ENCODE measurements around the gene SIGLEC5. TPM values are rescaled to one million over a fixed set of nuclear protein-coding genes. Genes with fewer than 3 reads are reported as not detected.

SIGLEC5 gene
- total RNA-seq, 1 donor from 2014 or later: not detected

DNA sequence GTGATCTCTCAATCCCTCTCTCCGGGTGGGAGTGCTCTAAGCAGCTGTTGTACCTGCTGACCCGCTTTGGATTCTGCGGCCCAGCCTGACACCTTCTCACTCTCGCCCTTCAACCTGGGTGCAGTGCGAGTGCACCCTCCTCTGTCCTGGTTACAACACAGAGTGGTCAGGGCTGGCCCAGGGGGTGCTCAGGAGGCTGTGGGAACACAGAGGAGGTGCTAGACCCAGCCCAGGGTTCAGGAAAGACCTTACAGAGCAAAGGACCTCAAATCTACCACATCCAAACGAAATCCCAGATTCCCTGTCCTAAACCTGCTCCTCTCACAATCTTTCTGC, 35.5 kb downstream of the SIGLEC5 start:
- TF ChIP-seq, protein P1, sequence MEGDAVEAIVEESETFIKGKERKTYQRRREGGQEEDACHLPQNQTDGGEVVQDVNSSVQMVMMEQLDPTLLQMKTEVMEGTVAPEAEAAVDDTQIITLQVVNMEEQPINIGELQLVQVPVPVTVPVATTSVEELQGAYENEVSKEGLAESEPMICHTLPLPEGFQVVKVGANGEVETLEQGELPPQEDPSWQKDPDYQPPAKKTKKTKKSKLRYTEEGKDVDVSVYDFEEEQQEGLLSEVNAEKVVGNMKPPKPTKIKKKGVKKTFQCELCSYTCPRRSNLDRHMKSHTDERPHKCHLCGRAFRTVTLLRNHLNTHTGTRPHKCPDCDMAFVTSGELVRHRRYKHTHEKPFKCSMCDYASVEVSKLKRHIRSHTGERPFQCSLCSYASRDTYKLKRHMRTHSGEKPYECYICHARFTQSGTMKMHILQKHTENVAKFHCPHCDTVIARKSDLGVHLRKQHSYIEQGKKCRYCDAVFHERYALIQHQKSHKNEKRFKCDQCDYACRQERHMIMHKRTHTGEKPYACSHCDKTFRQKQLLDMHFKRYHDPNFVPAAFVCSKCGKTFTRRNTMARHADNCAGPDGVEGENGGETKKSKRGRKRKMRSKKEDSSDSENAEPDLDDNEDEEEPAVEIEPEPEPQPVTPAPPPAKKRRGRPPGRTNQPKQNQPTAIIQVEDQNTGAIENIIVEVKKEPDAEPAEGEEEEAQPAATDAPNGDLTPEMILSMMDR (IDR thresholded peaks at IDR 0.05; ENCODE audit: unreplicated experiment): no peak
- Mint-ChIP-seq H3K9me3 (ENCODE audit: unreplicated experiment) (peaks cover 7% of the 10 kb centered on the region), H3K4me3 (ENCODE audit: unreplicated experiment) (peak overlapping the region; percentile 98), H3K36me3 (ENCODE audit: low read depth, unreplicated experiment) (peaks cover 9% of the 10 kb centered on the region), H3K27me3 (ENCODE audit: unreplicated experiment) (peaks cover 19% of the 10 kb centered on the region), H3K4me1 (ENCODE audit: unreplicated experiment) (peaks cover 13% of the 10 kb centered on the region), H3K27ac (ENCODE audit: unreplicated experiment) (peak overlapping the region; percentile 76)
- DNase-seq (ENCODE audit: low spot score): no peak

DNA sequence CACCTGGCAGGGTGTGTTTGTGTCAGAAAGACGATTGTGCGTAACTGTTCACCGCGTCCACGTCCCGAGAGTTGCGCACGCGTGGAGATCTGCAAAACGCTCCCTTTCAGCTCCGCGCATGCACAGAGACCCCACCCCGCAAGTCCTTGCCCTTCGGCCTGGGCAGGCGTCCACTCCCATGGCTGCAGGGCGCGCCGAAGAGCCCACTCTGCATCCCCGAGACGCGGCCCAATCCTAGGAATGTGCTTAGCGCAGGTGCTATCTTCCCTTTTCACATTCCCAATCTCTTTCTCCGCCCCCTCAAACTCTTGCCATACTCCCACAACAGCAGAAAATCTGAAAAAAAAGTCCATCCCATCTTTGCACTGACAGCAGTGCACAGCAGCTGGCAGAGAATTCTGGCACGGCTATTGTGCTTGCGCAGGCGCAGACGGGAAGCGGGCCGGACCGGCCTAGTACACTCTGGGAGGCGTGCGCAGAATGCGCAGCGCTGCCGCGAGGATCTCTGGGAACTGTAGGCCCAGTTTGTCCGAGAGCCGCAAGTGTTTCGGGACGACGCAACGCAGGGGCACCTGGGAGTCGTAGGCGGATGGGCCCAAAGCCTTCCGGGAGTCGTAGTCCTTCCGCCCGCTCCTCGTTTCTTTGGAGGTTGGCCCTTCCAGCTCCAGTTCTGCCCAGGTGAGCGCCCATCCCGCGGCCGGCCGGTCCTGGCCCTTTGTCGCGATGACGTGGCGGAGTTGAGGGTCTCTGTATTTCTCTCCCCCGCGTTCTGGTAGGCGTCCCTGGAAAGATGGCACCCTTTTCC, 36.0 kb downstream of the SIGLEC5 start:
- H3K36me3 Mint-ChIP-seq (ENCODE audit: low read depth, unreplicated experiment): peaks cover 9% of the 10 kb centered on the region
- peak overlapping the region; percentile 76 for H3K27ac Mint-ChIP-seq (ENCODE audit: unreplicated experiment)
- peak; percentile 97 for DNase-seq (ENCODE audit: low spot score)
- TF ChIP-seq, protein P1 (IDR thresholded peaks at IDR 0.05; ENCODE audit: unreplicated experiment): no peak
- peaks cover 13% of the 10 kb centered on the region for H3K4me1 Mint-ChIP-seq (ENCODE audit: unreplicated experiment)
- peak overlapping the region; percentile 98 for H3K4me3 Mint-ChIP-seq (ENCODE audit: unreplicated experiment)
- H3K9me3 Mint-ChIP-seq (ENCODE audit: unreplicated experiment): peaks cover 7% of the 10 kb centered on the region
- peaks cover 19% of the 10 kb centered on the region for H3K27me3 Mint-ChIP-seq (ENCODE audit: unreplicated experiment)

DNA sequence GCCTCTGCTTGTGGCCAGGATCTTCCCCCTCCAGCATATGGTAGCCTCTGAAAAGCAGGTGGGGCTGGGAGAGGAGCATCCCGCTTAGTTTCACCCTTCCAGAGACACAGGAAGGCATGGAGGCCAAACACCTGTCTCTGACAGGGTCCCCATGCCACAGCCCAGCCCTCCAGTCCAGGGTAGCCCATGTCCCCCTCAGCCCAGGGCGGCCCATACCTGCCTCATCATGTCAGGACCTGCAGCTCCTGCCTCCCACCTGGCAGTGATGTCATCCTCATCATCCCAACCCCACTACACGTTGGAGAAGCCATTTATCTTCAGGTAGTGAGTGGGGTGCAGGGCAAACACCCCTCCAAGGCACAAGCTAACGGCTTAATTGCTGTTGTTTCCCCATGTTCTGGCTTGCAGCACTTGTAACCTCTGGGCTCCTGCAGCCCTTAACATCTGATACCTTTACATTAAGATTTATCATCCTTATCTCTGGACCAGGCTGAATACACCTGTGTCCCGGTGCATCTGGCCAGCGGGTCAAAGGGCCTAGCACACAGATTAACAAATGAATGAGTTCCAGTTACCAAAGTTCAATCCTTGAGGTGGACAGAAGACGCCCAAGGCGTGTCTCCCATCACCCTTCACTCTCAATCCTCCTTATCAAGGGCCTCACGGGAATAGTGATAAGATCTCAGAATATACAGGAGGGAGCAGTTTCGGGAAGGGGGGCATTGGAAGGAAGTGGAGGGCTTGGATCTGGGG, 36.9 kb downstream of the SIGLEC5 start:
- peaks cover 13% of the 10 kb centered on the region for H3K4me1 Mint-ChIP-seq (ENCODE audit: unreplicated experiment)
- TF ChIP-seq, protein P1 (IDR thresholded peaks at IDR 0.05; ENCODE audit: unreplicated experiment): no peak
- peak overlapping the region; percentile 98 for H3K4me3 Mint-ChIP-seq (ENCODE audit: unreplicated experiment)
- DNase-seq (ENCODE audit: low spot score): no peak
- peaks cover 7% of the 10 kb centered on the region for H3K9me3 Mint-ChIP-seq (ENCODE audit: unreplicated experiment)
- no peak overlapping the region for H3K27ac Mint-ChIP-seq (ENCODE audit: unreplicated experiment)
- H3K36me3 Mint-ChIP-seq (ENCODE audit: low read depth, unreplicated experiment): peaks cover 13% of the 10 kb centered on the region
- peaks cover 19% of the 10 kb centered on the region for H3K27me3 Mint-ChIP-seq (ENCODE audit: unreplicated experiment)

DNA sequence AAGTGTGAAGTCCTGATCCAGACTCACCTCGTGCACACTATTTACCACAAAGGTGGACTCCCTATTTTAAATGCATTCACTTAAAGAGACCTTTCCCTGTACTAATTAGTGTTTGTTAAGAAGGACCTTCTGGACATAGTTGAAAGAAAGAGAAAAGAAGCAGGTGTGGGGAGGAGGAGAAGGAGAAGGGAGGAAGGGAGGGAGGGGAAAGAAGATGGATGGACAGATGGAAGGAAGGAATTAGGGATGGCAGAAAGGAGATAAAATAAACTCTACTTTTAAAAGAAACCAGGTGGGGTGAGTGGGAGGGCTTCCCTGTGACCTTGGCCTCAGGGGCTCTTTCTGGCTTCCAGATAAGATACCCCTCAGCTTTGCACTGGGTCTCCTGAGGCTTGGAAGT, 37.7 kb downstream of the SIGLEC5 start:
- Mint-ChIP-seq H3K36me3 (ENCODE audit: low read depth, unreplicated experiment) (peaks cover 21% of the 10 kb centered on the region), H3K9me3 (ENCODE audit: unreplicated experiment) (peaks cover 7% of the 10 kb centered on the region), H3K4me3 (ENCODE audit: unreplicated experiment) (peak overlapping the region; percentile 23), H3K27me3 (ENCODE audit: unreplicated experiment) (peaks cover 19% of the 10 kb centered on the region), H3K27ac (ENCODE audit: unreplicated experiment) (no peak overlapping the region), H3K4me1 (ENCODE audit: unreplicated experiment) (peaks cover 13% of the 10 kb centered on the region)
- DNase-seq (ENCODE audit: low spot score): no peak
- TF ChIP-seq, protein P1 (IDR thresholded peaks at IDR 0.05; ENCODE audit: unreplicated experiment): no peak

DNA sequence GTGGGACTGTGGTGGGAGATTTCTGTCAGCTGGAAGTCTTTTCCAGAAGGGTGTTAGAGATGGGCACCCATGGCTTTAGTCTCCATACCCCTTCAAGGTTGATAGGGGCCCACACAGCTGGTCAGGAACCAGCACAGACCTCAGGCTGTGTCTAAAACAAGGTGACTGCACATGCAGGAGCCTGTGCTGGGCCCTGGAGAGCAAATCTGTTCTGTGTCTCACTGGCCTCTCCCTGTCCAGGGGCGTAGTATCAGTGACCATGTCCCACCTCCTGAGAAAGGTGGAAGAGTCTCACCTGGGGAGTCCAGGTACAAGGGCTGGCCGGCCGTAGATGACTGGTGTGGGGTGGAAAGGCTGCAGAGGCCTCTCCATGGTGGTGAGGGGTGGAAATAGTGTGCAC, 39.8 kb downstream of the SIGLEC5 start:
- H3K27ac Mint-ChIP-seq (ENCODE audit: unreplicated experiment): no peak overlapping the region
- H3K9me3 Mint-ChIP-seq (ENCODE audit: unreplicated experiment): no peaks in the 10 kb centered on the region
- peaks cover 13% of the 10 kb centered on the region for H3K4me1 Mint-ChIP-seq (ENCODE audit: unreplicated experiment)
- peaks cover 40% of the 10 kb centered on the region for H3K36me3 Mint-ChIP-seq (ENCODE audit: low read depth, unreplicated experiment)
- no peak overlapping the region for H3K4me3 Mint-ChIP-seq (ENCODE audit: unreplicated experiment)
- DNase-seq (ENCODE audit: low spot score): no peak
- peaks cover 13% of the 10 kb centered on the region for H3K27me3 Mint-ChIP-seq (ENCODE audit: unreplicated experiment)
- TF ChIP-seq, protein P1 (IDR thresholded peaks at IDR 0.05; ENCODE audit: unreplicated experiment): no peak

Measured in endothelial cell (in vitro differentiated cells).